ENCODE measurements around the gene WFDC6.

DNA sequence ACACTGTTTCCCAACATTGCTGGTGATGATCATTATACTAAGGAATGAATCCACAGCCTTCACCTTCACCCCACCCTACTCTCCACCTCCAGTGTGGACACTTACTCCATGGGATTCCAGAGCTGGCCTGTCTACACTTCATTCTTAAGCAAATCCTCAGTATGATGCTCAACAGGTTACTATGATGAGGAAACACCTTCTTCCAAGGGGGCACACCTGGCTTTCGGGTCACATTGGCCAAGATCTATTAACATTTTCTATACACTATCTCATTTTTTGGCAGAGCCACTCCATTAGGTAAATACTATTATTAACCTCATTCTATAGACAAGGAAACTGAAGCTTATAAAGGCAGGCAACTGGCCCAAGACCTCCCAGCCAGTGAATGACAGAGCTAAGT, 15.9 kb upstream of the WFDC6 start:
- TF ChIP-seq, protein P1, sequence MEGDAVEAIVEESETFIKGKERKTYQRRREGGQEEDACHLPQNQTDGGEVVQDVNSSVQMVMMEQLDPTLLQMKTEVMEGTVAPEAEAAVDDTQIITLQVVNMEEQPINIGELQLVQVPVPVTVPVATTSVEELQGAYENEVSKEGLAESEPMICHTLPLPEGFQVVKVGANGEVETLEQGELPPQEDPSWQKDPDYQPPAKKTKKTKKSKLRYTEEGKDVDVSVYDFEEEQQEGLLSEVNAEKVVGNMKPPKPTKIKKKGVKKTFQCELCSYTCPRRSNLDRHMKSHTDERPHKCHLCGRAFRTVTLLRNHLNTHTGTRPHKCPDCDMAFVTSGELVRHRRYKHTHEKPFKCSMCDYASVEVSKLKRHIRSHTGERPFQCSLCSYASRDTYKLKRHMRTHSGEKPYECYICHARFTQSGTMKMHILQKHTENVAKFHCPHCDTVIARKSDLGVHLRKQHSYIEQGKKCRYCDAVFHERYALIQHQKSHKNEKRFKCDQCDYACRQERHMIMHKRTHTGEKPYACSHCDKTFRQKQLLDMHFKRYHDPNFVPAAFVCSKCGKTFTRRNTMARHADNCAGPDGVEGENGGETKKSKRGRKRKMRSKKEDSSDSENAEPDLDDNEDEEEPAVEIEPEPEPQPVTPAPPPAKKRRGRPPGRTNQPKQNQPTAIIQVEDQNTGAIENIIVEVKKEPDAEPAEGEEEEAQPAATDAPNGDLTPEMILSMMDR (IDR thresholded peaks at IDR 0.05; ENCODE audit: low read depth, low read length, poor library complexity, severe bottlenecking): no peak
- TF ChIP-seq EZH2phosphoT487 (IDR thresholded peaks at IDR 0.05; ENCODE audit: borderline replicate concordance, low read length): no peak

All from DOHH2 (cell line).